SK-N-SH (cell line): ENCODE results near the gene BOLA3. TPM values are rescaled to one million over a fixed set of nuclear protein-coding genes. Genes with fewer than 3 reads are reported as not detected.

Source experiments
- CTCF ChIA-PET: fragments of 300-600, 350-600 bp; formaldehyde crosslinking; extraction: SDS; loops from one replicate; lab custom pipeline; 2021; lab: Yijun Ruan, JAX
- POLR2A ChIA-PET: fragments of 350-600 bp; sonication (Branson Sonifier 250); formaldehyde crosslinking; extraction: SDS; loops from one replicate; lab custom pipeline; 2020; ENCODE audit warnings: antibody characterized with exemption, inconsistent platforms; lab: Yijun Ruan, JAX
- DNase-seq: peaks from one replicate; pipeline ENCODE4 v3.0.0; 2012
- H2AFZ ChIP-seq: fragments of 200-600 bp; sonication (generic); 2 replicates; pipeline ENCODE4 v1.8.1; 2016; ENCODE audit warnings: antibody characterized with exemption, mild to moderate bottlenecking, low read depth
- H3F3A ChIP-seq: fragments of 200-600 bp; sonication (generic); replicated peaks from 2 replicates; pipeline ENCODE3; 2016; ENCODE audit warnings: antibody characterized with exemption, mild to moderate bottlenecking; ENCODE audit not compliant: insufficient read depth
- H3K27ac ChIP-seq, 2 experiments: fragments of 200-500 bp in 1 of 2; fragments of 200-600 bp in 1 of 2; sonication (Bioruptor generic) in 1 of 2; sonication (generic), shearing (Covaris generic) in 1 of 2; 2 replicates each; pipeline versions ENCODE4 v1.5.1 to v1.6.1; 2014 to 2016; ENCODE audit warnings: low read depth in 2 of 2, inconsistent platforms in 1 of 2, low read length in 1 of 2, mild to moderate bottlenecking in 1 of 2, mixed read lengths in 1 of 2
- H3K27me3 ChIP-seq: fragments of 200-600 bp; sonication (generic), shearing (Covaris generic); 2 replicates; pipeline ENCODE4 v1.6.1; 2016; ENCODE audit warnings: mixed run types; ENCODE audit not compliant: insufficient read depth
- H3K36me3 ChIP-seq, 2 experiments: fragments of 200-500 bp in 1 of 2; fragments of 200-600 bp in 1 of 2; sonication (Bioruptor generic) in 1 of 2; sonication (generic) in 1 of 2; replicated peaks in 1 of 2; 2 replicates each; pipeline versions ENCODE3 to v1.5.1; 2014 to 2016; ENCODE audit warnings: low read length in 1 of 2, mild to moderate bottlenecking in 1 of 2; ENCODE audit not compliant: insufficient read depth in 2 of 2, control insufficient read depth in 1 of 2
- H3K4me1 ChIP-seq, 2 experiments: fragments of 200-500 bp in 1 of 2; fragments of 200-600 bp in 1 of 2; sonication (Bioruptor generic) in 1 of 2; sonication (generic), shearing (Covaris generic) in 1 of 2; 2 replicates each; pipeline versions ENCODE4 v1.5.1 to v1.6.1; 2014 to 2016; ENCODE audit warnings: low read depth in 1 of 2, low read length in 1 of 2, mixed run types in 1 of 2; ENCODE audit not compliant: insufficient read depth in 2 of 2, control insufficient read depth in 1 of 2
- H3K4me2 ChIP-seq: fragments of 200-600 bp; sonication (generic), shearing (Covaris generic); 2 replicates; pipeline ENCODE4 v1.6.1; 2017; ENCODE audit warnings: mixed run types
- H3K4me3 ChIP-seq, 2 experiments: fragments of 200-500 bp in 1 of 2; fragments of 200-600 bp in 1 of 2; sonication (Bioruptor generic) in 1 of 2; sonication (generic), shearing (Covaris generic) in 1 of 2; 2 replicates each; pipeline versions ENCODE4 v1.5.1 to v1.8.1; 2014 to 2016; ENCODE audit warnings: low read depth in 2 of 2, inconsistent platforms in 1 of 2, low read length in 1 of 2, mild to moderate bottlenecking in 1 of 2, mixed read lengths in 1 of 2, moderate library complexity in 1 of 2
- H3K79me2 ChIP-seq: fragments of 200-600 bp; sonication (generic); 2 replicates; pipeline ENCODE4 v1.8.1; 2017; ENCODE audit warnings: mild to moderate bottlenecking; ENCODE audit not compliant: insufficient read depth
- H3K9ac ChIP-seq: fragments of 200-600 bp; sonication (generic); 2 replicates; pipeline ENCODE4 v1.6.1; 2017; ENCODE audit warnings: mixed run types
- H3K9me2 ChIP-seq: fragments of 200-600 bp; sonication (generic); 2 replicates; pipeline ENCODE4 v1.6.1; 2017; ENCODE audit warnings: mixed run types
- H3K9me3 ChIP-seq: fragments of 200-600 bp; sonication (generic); 2 replicates; pipeline ENCODE4 v1.6.1; 2017; ENCODE audit warnings: mixed run types, mild to moderate bottlenecking, moderate library complexity
- H4K20me1 ChIP-seq: fragments of 200-600 bp; sonication (generic); 2 replicates; pipeline ENCODE4 v1.6.1; 2017; ENCODE audit warnings: mild to moderate bottlenecking, mixed run types; ENCODE audit not compliant: insufficient read depth
- CTCF ChIP-seq: fragments of 200-600 bp; sonication (generic); IDR thresholded peaks from 2 replicates; pipeline ENCODE4 v1.6.1; 2017; ENCODE audit warnings: antibody characterized with exemption, mild to moderate bottlenecking, moderate library complexity
- ELF1 ChIP-seq: IDR thresholded peaks from 2 replicates; pipeline ENCODE4 v1.4.0; 2012
- EP300 ChIP-seq, 2 experiments: IDR thresholded peaks; 2 replicates each; pipeline versions ENCODE4 v1.4.0 to v1.6.1; 2012; ENCODE audit warnings: borderline replicate concordance in 1 of 2, low read depth in 1 of 2, low read length in 1 of 2
- FOXJ3 ChIP-seq: sonication (generic); formaldehyde crosslinking; IDR thresholded peaks from 2 replicates; pipeline ENCODE4 v1.5.1; 2020; ENCODE audit warnings: mild to moderate bottlenecking, missing genetic modification reagents
- GABPA ChIP-seq: IDR thresholded peaks from 2 replicates; pipeline ENCODE4 v1.4.0; 2012; ENCODE audit warnings: low read depth, mild to moderate bottlenecking
- MXI1 ChIP-seq: IDR thresholded peaks from 2 replicates; pipeline ENCODE4 v1.6.1; 2012; ENCODE audit warnings: mild to moderate bottlenecking, low read depth, low read length, improper control_type of control experiment
- NFIC ChIP-seq: IDR thresholded peaks from 2 replicates; pipeline ENCODE4 v1.4.0; 2012; ENCODE audit warnings: borderline replicate concordance
- NRF1 ChIP-seq: IDR thresholded peaks from 2 replicates; pipeline ENCODE4 v1.6.1; 2012; ENCODE audit warnings: low read depth, mild to moderate bottlenecking, low read length
- RCOR1 ChIP-seq: fragments of 150-350 bp; IDR thresholded peaks from 2 replicates; pipeline ENCODE4 v1.6.1; 2017; ENCODE audit warnings: antibody characterized with exemption, low read length
- RFX5 ChIP-seq: IDR thresholded peaks from 2 replicates; pipeline ENCODE4 v1.6.1; 2012; ENCODE audit warnings: mild to moderate bottlenecking, improper control_type of control experiment, low read length
- TAF1 ChIP-seq: IDR thresholded peaks from 2 replicates; pipeline ENCODE4 v1.6.1; 2012; ENCODE audit warnings: low read depth, mild to moderate bottlenecking, low read length, moderate library complexity, borderline replicate concordance
- TEAD4 ChIP-seq: IDR thresholded peaks from 2 replicates; pipeline ENCODE4 v1.4.0; 2012; ENCODE audit warnings: mild to moderate bottlenecking, borderline replicate concordance; ENCODE audit not compliant: insufficient read depth
- USF1 ChIP-seq: IDR thresholded peaks from 2 replicates; pipeline ENCODE4 v1.4.0; 2012; ENCODE audit warnings: low read depth, borderline replicate concordance
- whole genome bisulfite sequencing: methylation state at CpG from one replicate; pipeline ENCODE4 v1.1.6; 2017; ENCODE audit warnings: low lambda C conversion rate; 5-methylcytosine and 5-hydroxymethylcytosine counted together
- polyA plus RNA-seq, 3 experiments: library from polyadenylated mRNA; depleted of rRNA; stranded (reverse); fragments of >200 nt; gene quantifications; 2 replicates each; pipeline ENCODE4 v1.2.3, GENCODE V29; 2012

BOLA3 gene
- polyA plus RNA-seq, 1 of the 3 experiments (the other 2 are of a cell fraction), result 90.1 TPM

GRCh38 chr2:74131901-74132300 is 15.8 kb downstream of the BOLA3 start:
- H3K4me1 ChIP-seq, result no peaks in the 10 kb centered on the region
- H3K79me2 ChIP-seq, result no peaks in the 10 kb centered on the region
- H3K9me3 ChIP-seq, result no peaks in the 10 kb centered on the region
- WGBS, result 87% methylated on average over 5 of the region's 5 CpGs
- H4K20me1 ChIP-seq, result no peaks in the 10 kb centered on the region
- no peak overlapping the region for H3K4me2 ChIP-seq
- no peak overlapping the region for H3K27ac ChIP-seq
- ChIA-PET CTCF (interaction anchor here (1.7 kb wide), 1 partner anchor 12 kb away, joined by 4 read pairs; no protein-coding TSS in a partner anchor), POLR2A (interaction anchor here (0.6 to 2.5 kb wide), 2 partner anchors 11 to 14 kb away, joined by 3 to 11 read pairs; no protein-coding TSS in a partner anchor)
- no peaks in the 10 kb centered on the region for H3K27me3 ChIP-seq
- no peak overlapping the region for H3K9ac ChIP-seq
- TF ChIP-seq TAF1, result no peak
- TF ChIP-seq FOXJ3 (CRISPR knock-in tag), result no peak
- TF ChIP-seq RFX5, result no peak
- no peak for TF ChIP-seq ELF1
- TF ChIP-seq TEAD4, result no peak
- no peak for TF ChIP-seq EP300 (IDR thresholded peaks at IDR 0.05; ENCODE audit: borderline replicate concordance in 1 of 2, low read depth in 1 of 2, low read length in 1 of 2)
- TF ChIP-seq CTCF, result no peak
- no peak for TF ChIP-seq MXI1
- TF ChIP-seq, all 33 proteins: peak for 0
- no peak overlapping the region for H2AFZ ChIP-seq
- H3K9me2 ChIP-seq, result no peaks in the 10 kb centered on the region
- no peak overlapping the region for H3K4me3 ChIP-seq
- H3F3A ChIP-seq, result no peaks in the 10 kb centered on the region
- DNase-seq, result no peak
- peaks cover 0 to 13% of the 10 kb centered on the region in 2 experiments for H3K36me3 ChIP-seq

- CTCF ChIA-PET, result interaction anchor here (0.6 to 1.7 kb wide), 2 partner anchors 10 to 193 kb away, joined by 4 read pairs; no protein-coding TSS in a partner anchor
- Histone ChIP-seq H3K27me3 (no peaks in the 10 kb centered on the region), H3K36me3 (peaks cover 0 to 12% of the 10 kb centered on the region in 2 experiments), H4K20me1 (no peaks in the 10 kb centered on the region), H3K4me1 (no peaks in the 10 kb centered on the region), H3K79me2 (no peaks in the 10 kb centered on the region), H3K9ac (no peak overlapping the region), H3K4me2 (no peak overlapping the region), H3K9me3 (no peaks in the 10 kb centered on the region), H3F3A (no peaks in the 10 kb centered on the region), H3K27ac (no peak overlapping the region), H2AFZ (no peak overlapping the region), H3K9me2 (no peaks in the 10 kb centered on the region), H3K4me3 (no peak overlapping the region)
- DNase-seq, result no peak
- POLR2A ChIA-PET, result interaction anchor here (2.5 kb wide), 1 partner anchor 10 kb away, joined by 11 read pairs; no protein-coding TSS in a partner anchor
- TF ChIP-seq TEAD4 (no peak), RCOR1 (no peak), GABPA (no peak), NRF1 (no peak), ELF1 (no peak), USF1 (no peak), NFIC (no peak)
- 89% methylated on average over 33 of the region's 41 CpGs for WGBS
Measured at GRCh38 chr2:74130211-74130995, 17.3 kb downstream of the BOLA3 start.
